Right lobe of liver (tissue), 6 donors: ENCODE measurements around the gene IL5. TPM values are rescaled to one million over a fixed set of nuclear protein-coding genes. Genes with fewer than 3 reads are reported as not detected.
A peak's percentile ranks its signal among the peaks of the same experiment; 100 is the strongest.

ENCODE experiments used
- ATAC-seq, 4 donors: fragments of 200-7000 bp; cut with Tn5 transposase; one replicate each; pipeline ENCODE4 v1.9.1; 2020; ENCODE audit warnings: mild to moderate bottlenecking in 4 of 4, moderate library complexity in 4 of 4
- DNase-seq, 3 donors: peaks; one replicate each; pipeline ENCODE4 v3.0.0-alpha.2; 2020
- H3K27ac ChIP-seq, 3 donors: fragments of 200-600 bp; one replicate each; pipeline ENCODE4 v1.8.0; 2022
- H3K27me3 ChIP-seq, 2 donors: fragments of 200-600 bp; one replicate each; pipeline ENCODE4 v1.8.0; 2022
- H3K36me3 ChIP-seq, 4 donors: fragments of 200-600 bp; sonication (generic) in 1 of 4; one replicate each; pipeline versions ENCODE4 v1.5.1 to v1.8.0; 2017 to 2022; ENCODE audit warnings: control low read depth in 1 of 4
- H3K4me1 ChIP-seq, 4 donors: fragments of 200-600 bp; sonication (generic) in 1 of 4; one replicate each; pipeline versions ENCODE4 v1.5.1 to v1.8.0; 2017 to 2022; ENCODE audit warnings: control low read depth in 1 of 4
- H3K4me3 ChIP-seq, 3 donors: fragments of 200-600 bp; one replicate each; pipeline ENCODE4 v1.8.0; 2022
- H3K9me3 ChIP-seq, 4 donors: fragments of 200-600 bp; sonication (generic) in 1 of 4; one replicate each; pipeline versions ENCODE4 v1.5.1 to v1.8.0; 2017 to 2022; ENCODE audit warnings: control low read depth in 1 of 4
- CTCF ChIP-seq, 4 donors: fragments of 200-600 bp in 3 of 4; fragments of 450-650 bp in 1 of 4; IDR thresholded peaks; one replicate each; pipeline versions ENCODE4 v1.5.1 to v1.8.0; 2016 to 2022; ENCODE audit warnings: antibody characterized with exemption in 4 of 4, mild to moderate bottlenecking in 2 of 4
- POLR2A ChIP-seq: fragments of 450-650 bp; IDR thresholded peaks from one replicate; pipeline ENCODE4 v1.6.1; 2017; ENCODE audit warnings: antibody characterized with exemption, mild to moderate bottlenecking
- WGBS: methylation state at CpG from one replicate; pipeline ENCODE4 v1.1.6; 2018; ENCODE audit warnings: low coverage, low lambda C conversion rate; ENCODE audit not compliant: insufficient coverage; ENCODE audit errors: missing lambda C conversion rate; 5-methylcytosine and 5-hydroxymethylcytosine counted together
- intact Hi-C, 2 donors: fragments of 100-400 bp; cut with DNase I; formaldehyde crosslinking; loops; one replicate each; pipeline versions ENCODE4 v1.11.2 to v1.14.1; 2022
- total RNA-seq, 6 experiments: library from RNA; depleted of rRNA in 2 of 6; stranded (reverse); fragments of >200 nt in 2 of 6; fragmentation: NEBNext Ultra II Directional in 3 of 6; extraction: Animal tissue kit (Norgen Biotek cat#: 25700) in 3 of 6; gene quantifications; one replicate each; pipeline versions ENCODE4 v1.1.0 to v1.2.4, GENCODE V29; 2016 to 2023
- donor health status: DM: no; HTN: yes; CAD: no.
- donor health status: DM: no; HTN: no; CAD: no.
- donor health status: DM: no; HTN: no; CAD: no.
- donor health status: DM: no; HTN: yes; CAD: no.
- donor health status: DM: no; HTN: yes; CAD: no.

The IL5 gene
- total RNA-seq, 6 experiments from 2014 or later = not detected

GRCh38 chr5:132503244-132503643, 40.1 kb downstream of the IL5 start:
- Histone ChIP-seq H3K4me1 (peaks cover 0 to 48% (median 27%) of the 10 kb centered on the region in 4 donors), H3K4me3 (no peak overlapping the region), H3K27me3 (no peaks in the 10 kb centered on the region), H3K9me3 (no peaks in the 10 kb centered on the region), H3K36me3 (no peaks in the 10 kb centered on the region), H3K27ac (peak overlapping the region in 1 of 3 donors; percentile 81)
- intact Hi-C loops = loop anchor here (5.0 to 10.0 kb wide), 2 partner anchors 116 to 118 kb away; no protein-coding TSS in a partner anchor
- ATAC-seq (no peak), DNase-seq (no peak)
- 84% methylated on average over 3 of the region's 4 CpGs for WGBS
- TF ChIP-seq CTCF (IDR thresholded peaks at IDR 0.05) = no peak

GRCh38 chr5:132501961-132502931, 41.1 kb downstream of the IL5 start:
- peaks cover 0 to 58% (median 32%) of the 10 kb centered on the region in 4 donors for H3K4me1 ChIP-seq
- H3K4me3 ChIP-seq = no peak overlapping the region
- peak overlapping the region; percentile 43 to 81 (median 64) for H3K27ac ChIP-seq
- 80% methylated on average over 1 of the region's 10 CpGs for WGBS
- H3K36me3 ChIP-seq = no peaks in the 10 kb centered on the region
- H3K27me3 ChIP-seq = no peaks in the 10 kb centered on the region
- no peaks in the 10 kb centered on the region for H3K9me3 ChIP-seq
- TF ChIP-seq POLR2A = no peak
- DNase-seq = peak; percentile 73 to 80 (median 79)
- intact Hi-C loops = loop anchor here (5.0 to 10.0 kb wide), 2 partner anchors 115 to 117 kb away; no protein-coding TSS in a partner anchor
- ATAC-seq = peak; percentile 44 to 62 (median 58)

- intact Hi-C loops = loop anchor here (5.0 to 10.0 kb wide), 2 partner anchors 114 to 117 kb away; no protein-coding TSS in a partner anchor
- Histone ChIP-seq H3K36me3 (no peaks in the 10 kb centered on the region), H3K4me1 (peaks cover 0 to 61% (median 34%) of the 10 kb centered on the region in 4 donors), H3K27ac (peak overlapping the region; percentile 43 to 81 (median 64)), H3K9me3 (no peaks in the 10 kb centered on the region), H3K27me3 (no peaks in the 10 kb centered on the region), H3K4me3 (no peak overlapping the region)
- TF ChIP-seq CTCF (IDR thresholded peaks at IDR 0.05) (no peak), POLR2A (no peak)
- 42% methylated on average over 3 of the region's 4 CpGs for WGBS
- DNase-seq (no peak), ATAC-seq (no peak)
Observed at GRCh38 chr5:132501629-132501956, 41.7 kb downstream of the IL5 start.

- DNase-seq = peak; percentile 65 to 76 (median 67)
- no peak for TF ChIP-seq POLR2A
- TF ChIP-seq CTCF (IDR thresholded peaks at IDR 0.05) = peak; percentile 70 to 88 (median 75)
- Histone ChIP-seq H3K4me3 (no peak overlapping the region), H3K4me1 (peaks cover 0 to 58% (median 34%) of the 10 kb centered on the region in 4 donors), H3K27me3 (no peaks in the 10 kb centered on the region), H3K9me3 (no peaks in the 10 kb centered on the region), H3K36me3 (no peaks in the 10 kb centered on the region), H3K27ac (peak overlapping the region; percentile 49 to 81 (median 64))
- WGBS = 30% methylated on average over 4 of the region's 6 CpGs
- intact Hi-C loops = loop anchor here (5.0 to 10.0 kb wide), 2 partner anchors 114 to 116 kb away; no protein-coding TSS in a partner anchor
- ATAC-seq = peak; percentile 28 to 48 (median 28)
Observed at GRCh38 chr5:132500931-132501628, 42.2 kb downstream of the IL5 start.
